Right lobe of liver (tissue), 6 donors: Measurements from ENCODE around the gene SPANXA1. TPM values are rescaled to one million over a fixed set of nuclear protein-coding genes. Genes with fewer than 3 reads are reported as not detected.
A peak's percentile ranks its signal among the peaks of the same experiment; 100 is the strongest.
"Not testable (repeated sequence)": the region's sequence is repeated elsewhere in the genome, so short reads cannot be mapped to it uniquely, and the experiment has no call there.

ENCODE experiments used
- ATAC-seq, 4 donors: fragments of 200-7000 bp; cut with Tn5 transposase; one replicate each; pipeline ENCODE4 v1.9.1; 2020; ENCODE audit warnings: mild to moderate bottlenecking in 4 of 4, moderate library complexity in 4 of 4
- DNase-seq, 3 donors: peaks; one replicate each; pipeline ENCODE4 v3.0.0-alpha.2; 2020
- H3K27ac ChIP-seq, 3 donors: fragments of 200-600 bp; one replicate each; pipeline ENCODE4 v1.8.0; 2022
- H3K27me3 ChIP-seq, 2 donors: fragments of 200-600 bp; one replicate each; pipeline ENCODE4 v1.8.0; 2022
- H3K36me3 ChIP-seq, 4 donors: fragments of 200-600 bp; sonication (generic) in 1 of 4; one replicate each; pipeline versions ENCODE4 v1.5.1 to v1.8.0; 2017 to 2022; ENCODE audit warnings: control low read depth in 1 of 4
- H3K4me1 ChIP-seq, 4 donors: fragments of 200-600 bp; sonication (generic) in 1 of 4; one replicate each; pipeline versions ENCODE4 v1.5.1 to v1.8.0; 2017 to 2022; ENCODE audit warnings: control low read depth in 1 of 4
- H3K4me3 ChIP-seq, 3 donors: fragments of 200-600 bp; one replicate each; pipeline ENCODE4 v1.8.0; 2022
- H3K9me3 ChIP-seq, 4 donors: fragments of 200-600 bp; sonication (generic) in 1 of 4; one replicate each; pipeline versions ENCODE4 v1.5.1 to v1.8.0; 2017 to 2022; ENCODE audit warnings: control low read depth in 1 of 4
- CTCF ChIP-seq, 4 donors: fragments of 200-600 bp in 3 of 4; fragments of 450-650 bp in 1 of 4; IDR thresholded peaks; one replicate each; pipeline versions ENCODE4 v1.5.1 to v1.8.0; 2016 to 2022; ENCODE audit warnings: antibody characterized with exemption in 4 of 4, mild to moderate bottlenecking in 2 of 4
- POLR2A ChIP-seq: fragments of 450-650 bp; IDR thresholded peaks from one replicate; pipeline ENCODE4 v1.6.1; 2017; ENCODE audit warnings: antibody characterized with exemption, mild to moderate bottlenecking
- WGBS: methylation state at CpG from one replicate; pipeline ENCODE4 v1.1.6; 2018; ENCODE audit warnings: low coverage, low lambda C conversion rate; ENCODE audit not compliant: insufficient coverage; ENCODE audit errors: missing lambda C conversion rate; 5-methylcytosine and 5-hydroxymethylcytosine counted together
- intact Hi-C, 2 donors: fragments of 100-400 bp; cut with DNase I; formaldehyde crosslinking; loops; one replicate each; pipeline versions ENCODE4 v1.11.2 to v1.14.1; 2022
- long read RNA-seq: library from polyadenylated mRNA; unstranded; transcript quantifications from one replicate; pipeline ENCODE4 v2.0.0, GENCODE V29; 2019
- total RNA-seq, 6 experiments: library from RNA; depleted of rRNA in 2 of 6; stranded (reverse); fragments of >200 nt in 2 of 6; fragmentation: NEBNext Ultra II Directional in 3 of 6; extraction: Animal tissue kit (Norgen Biotek cat#: 25700) in 3 of 6; gene quantifications; one replicate each; pipeline versions ENCODE4 v1.1.0 to v1.2.4, GENCODE V29; 2016 to 2023
- donor health status: DM: no; HTN: yes; CAD: no.
- donor health status: DM: no; HTN: no; CAD: no.
- donor health status: DM: no; HTN: no; CAD: no.
- donor health status: DM: no; HTN: yes; CAD: no.
- donor health status: DM: no; HTN: yes; CAD: no.

The SPANXA1 gene
- not detected for total RNA-seq
- long read RNA-seq = 0 reads

- ATAC-seq, intact Hi-C loops, H3K27me3 ChIP-seq, H3K9me3 ChIP-seq, H3K36me3 ChIP-seq, DNase-seq, H3K27ac ChIP-seq, H3K4me3 ChIP-seq, H3K4me1 ChIP-seq: not testable (repeated sequence)
- WGBS = no CpG with 5 or more reads among the region's 10 CpGs
Measured at GRCh38 chrX:141584638-141585037, at the start of gene SPANXA1. Gene SPANXA1, minus strand, starts transcription at chrX:141584738. Its CDS starts 60 bp downstream, at chrX:141584678.

GRCh38 chrX:141632124-141632523 is 47.6 kb upstream of the SPANXA1 start:
- TF ChIP-seq CTCF (IDR thresholded peaks at IDR 0.05) = no peak
- TF ChIP-seq POLR2A = no peak
- no peak for DNase-seq
- no peak for ATAC-seq
- Histone ChIP-seq H3K9me3 (no peaks in the 10 kb centered on the region), H3K36me3 (no peaks in the 10 kb centered on the region), H3K27me3 (no peaks in the 10 kb centered on the region), H3K4me1 (no peaks in the 10 kb centered on the region), H3K27ac (no peak overlapping the region), H3K4me3 (no peak overlapping the region)
- intact Hi-C loops = no loop called here

GRCh38 chrX:141619336-141619735 is 34.8 kb upstream of the SPANXA1 start:
- Histone ChIP-seq H3K27ac (no peak overlapping the region), H3K4me3 (no peak overlapping the region), H3K9me3 (no peaks in the 10 kb centered on the region), H3K4me1 (no peaks in the 10 kb centered on the region), H3K27me3 (no peaks in the 10 kb centered on the region), H3K36me3 (no peaks in the 10 kb centered on the region)
- intact Hi-C loops = no loop called here
- WGBS = 50% methylated on average over 2 of the region's 2 CpGs
- TF ChIP-seq CTCF (IDR thresholded peaks at IDR 0.05) (no peak), POLR2A (no peak)
- ATAC-seq (no peak), DNase-seq (no peak)

DNA sequence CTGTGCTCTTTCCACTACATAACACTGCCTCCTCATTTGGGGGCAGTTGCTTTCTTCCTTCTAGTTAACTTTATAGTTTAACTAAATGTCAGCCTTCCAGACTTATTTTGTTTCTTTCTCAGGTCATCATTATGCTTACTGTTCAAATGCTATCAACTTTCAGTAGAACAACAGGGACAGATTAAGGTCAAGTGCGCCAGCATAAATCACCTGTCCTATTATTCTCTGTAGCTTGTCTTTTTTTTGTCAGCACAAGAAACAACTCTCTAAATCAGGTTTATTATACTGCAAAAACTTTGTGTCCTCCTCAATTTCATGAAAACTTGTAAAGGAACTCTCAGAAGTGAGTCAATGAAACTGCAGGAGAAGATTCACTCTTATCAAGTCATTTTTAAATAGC is 24.6 kb upstream of the SPANXA1 start:
- WGBS = 61% methylated on average over 1 of the region's 1 CpG
- intact Hi-C loops = no loop called here
- H3K4me1 ChIP-seq = no peaks in the 10 kb centered on the region
- no peak overlapping the region for H3K4me3 ChIP-seq
- DNase-seq = no peak
- no peaks in the 10 kb centered on the region for H3K36me3 ChIP-seq
- TF ChIP-seq POLR2A (no peak), CTCF (IDR thresholded peaks at IDR 0.05) (no peak)
- peaks cover 0 to 5% of the 10 kb centered on the region in 2 donors for H3K27me3 ChIP-seq
- ATAC-seq = no peak
- H3K27ac ChIP-seq = no peak overlapping the region
- H3K9me3 ChIP-seq = no peaks in the 10 kb centered on the region

DNA sequence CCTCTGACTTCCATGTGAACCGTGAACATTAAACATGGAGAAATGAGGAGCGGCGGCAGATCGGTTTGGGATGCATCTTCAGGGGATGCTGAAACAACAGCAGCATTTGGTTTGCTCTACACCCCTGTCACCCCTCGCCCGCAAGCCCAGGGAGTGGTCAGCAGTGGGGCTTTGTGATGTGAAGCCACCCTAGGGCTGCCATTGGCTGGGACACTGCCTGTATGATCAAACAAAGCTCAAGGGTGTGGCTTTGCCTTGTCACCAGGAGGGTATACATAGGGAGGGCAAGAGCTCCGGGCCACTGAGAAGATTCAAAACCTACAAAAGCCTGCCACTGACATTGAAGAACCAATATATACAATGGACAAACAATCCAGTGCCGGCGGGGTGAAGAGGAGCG is 4.9 kb upstream of the SPANXA1 start, which contains the start of gene SPANXA2:
Gene SPANXA2 (plus strand): TSS at position 301 of the 400 bp plus-strand sequence. CDS start 60 bp downstream, at position 361.
- DNase-seq, H3K9me3 ChIP-seq, ATAC-seq, H3K4me3 ChIP-seq, H3K4me1 ChIP-seq, intact Hi-C loops, H3K27ac ChIP-seq, H3K36me3 ChIP-seq, H3K27me3 ChIP-seq: not testable (repeated sequence)
- WGBS = no CpG with 5 or more reads among the region's 10 CpGs

DNA sequence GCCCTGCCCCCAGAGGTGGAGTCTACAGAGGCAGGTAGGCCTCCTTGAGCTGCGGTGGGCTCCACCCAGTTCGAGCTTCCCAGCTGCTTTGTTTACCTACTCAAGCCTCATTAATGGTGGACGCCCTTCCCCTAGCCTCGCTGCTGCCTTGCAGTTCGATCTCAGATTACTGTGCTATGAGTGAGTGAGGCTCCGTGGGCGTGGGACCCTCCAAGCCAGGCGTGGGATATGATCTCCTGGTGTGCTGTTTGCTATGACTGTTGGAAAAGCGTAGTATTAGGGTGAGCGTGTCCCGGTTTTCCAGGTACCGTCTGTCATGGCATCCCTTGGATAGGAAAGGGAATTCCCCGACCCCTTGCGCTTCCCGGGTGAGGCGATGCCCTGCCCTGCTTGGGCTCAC is 42.0 kb downstream of the SPANXA1 start:
- H3K36me3 ChIP-seq, ATAC-seq, intact Hi-C loops, H3K9me3 ChIP-seq, H3K27me3 ChIP-seq, H3K27ac ChIP-seq, H3K4me1 ChIP-seq, H3K4me3 ChIP-seq: not testable (repeated sequence)
- DNase-seq = peak in 1 of 3 donors; percentile 11
- 54% methylated on average over 6 of the region's 16 CpGs for WGBS

Other genes starting within 250 kb of the SPANXA1 start
- not detected for gene SPANXA2, start 5.0 kb upstream of the SPANXA1 start, total RNA-seq
- not detected for gene SPANXD, start 114.0 kb upstream of the SPANXA1 start, total RNA-seq